ENCODE results near the gene CNDP2. TPM values are rescaled to one million over a fixed set of nuclear protein-coding genes. Genes with fewer than 3 reads are reported as not detected.

The CNDP2 gene
- total and polyA plus RNA-seq, 2 donors from 2014 or later: 499 to 740 TPM

DNA sequence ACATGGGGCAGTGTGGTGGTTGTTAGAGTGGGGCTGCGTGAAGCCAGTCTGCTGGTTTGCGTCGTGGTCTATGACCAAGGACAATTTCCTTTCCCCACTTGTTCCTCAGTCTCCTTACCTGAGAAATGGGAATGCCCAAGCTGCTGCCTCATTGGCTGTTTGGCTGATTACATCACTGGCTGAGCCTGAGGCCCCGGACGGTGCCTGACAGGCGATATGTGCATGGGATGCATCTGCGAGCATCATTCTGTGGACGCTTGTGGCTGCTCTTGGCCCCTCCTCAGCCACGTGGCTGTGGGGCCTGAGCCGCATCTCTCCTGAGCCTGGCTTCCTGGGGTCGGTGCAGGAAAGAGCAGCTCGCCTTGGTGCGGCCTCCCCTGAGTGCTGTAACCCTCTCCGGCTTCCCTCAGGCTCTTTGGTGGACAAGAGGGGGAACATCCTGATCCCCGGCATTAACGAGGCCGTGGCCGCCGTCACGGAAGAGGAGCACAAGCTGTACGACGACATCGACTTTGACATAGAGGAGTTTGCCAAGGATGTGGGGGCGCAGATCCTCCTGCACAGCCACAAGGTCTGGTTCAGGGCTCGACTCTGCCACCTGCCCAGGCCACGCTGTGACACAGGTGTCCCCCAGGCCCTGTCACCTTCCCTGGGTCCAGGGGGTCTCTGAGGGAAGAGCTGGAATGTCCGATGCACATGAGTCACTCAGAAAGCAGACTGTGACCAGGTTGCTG lies 17.2 kb downstream of the CNDP2 start:
- no peak overlapping the region for H3K9ac ChIP-seq (ENCODE audit: low read length in 3 of 3)
- TF ChIP-seq, protein P1, sequence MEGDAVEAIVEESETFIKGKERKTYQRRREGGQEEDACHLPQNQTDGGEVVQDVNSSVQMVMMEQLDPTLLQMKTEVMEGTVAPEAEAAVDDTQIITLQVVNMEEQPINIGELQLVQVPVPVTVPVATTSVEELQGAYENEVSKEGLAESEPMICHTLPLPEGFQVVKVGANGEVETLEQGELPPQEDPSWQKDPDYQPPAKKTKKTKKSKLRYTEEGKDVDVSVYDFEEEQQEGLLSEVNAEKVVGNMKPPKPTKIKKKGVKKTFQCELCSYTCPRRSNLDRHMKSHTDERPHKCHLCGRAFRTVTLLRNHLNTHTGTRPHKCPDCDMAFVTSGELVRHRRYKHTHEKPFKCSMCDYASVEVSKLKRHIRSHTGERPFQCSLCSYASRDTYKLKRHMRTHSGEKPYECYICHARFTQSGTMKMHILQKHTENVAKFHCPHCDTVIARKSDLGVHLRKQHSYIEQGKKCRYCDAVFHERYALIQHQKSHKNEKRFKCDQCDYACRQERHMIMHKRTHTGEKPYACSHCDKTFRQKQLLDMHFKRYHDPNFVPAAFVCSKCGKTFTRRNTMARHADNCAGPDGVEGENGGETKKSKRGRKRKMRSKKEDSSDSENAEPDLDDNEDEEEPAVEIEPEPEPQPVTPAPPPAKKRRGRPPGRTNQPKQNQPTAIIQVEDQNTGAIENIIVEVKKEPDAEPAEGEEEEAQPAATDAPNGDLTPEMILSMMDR (IDR thresholded peaks at IDR 0.05; ENCODE audit: borderline replicate concordance, extremely low read depth, insufficient read depth): no peak
- FAIRE-seq (no peak), DNase-seq (peak in 3 of 5 donors; percentile 8 to 61 (median 25))
- no peaks in the 10 kb centered on the region for H3K9me3 ChIP-seq (ENCODE audit: control insufficient read depth in 2 of 3, insufficient read depth in 1 of 3, low read length in 3 of 3)
- peaks cover 0 to 18% (median 0%) of the 10 kb centered on the region in 3 donors for H3K4me1 ChIP-seq (ENCODE audit: control insufficient read depth in 2 of 3, insufficient read depth in 2 of 3, low read depth in 1 of 3, low read length in 3 of 3)
- intact Hi-C loops (cut with DNase I): no loop called here
- H3K27ac ChIP-seq (ENCODE audit: low read depth in 2 of 2, low read length in 2 of 2): no peak overlapping the region
- no peak overlapping the region for H3K4me3 ChIP-seq (ENCODE audit: low read length in 3 of 3)
- H3K36me3 ChIP-seq (ENCODE audit: control insufficient read depth in 2 of 3, insufficient read depth in 3 of 3, low read length in 3 of 3): peaks cover 13 to 72% (median 40%) of the 10 kb centered on the region in 3 donors
- H3K27me3 ChIP-seq (ENCODE audit: control insufficient read depth, insufficient read depth, low read length): no peaks in the 10 kb centered on the region

DNA sequence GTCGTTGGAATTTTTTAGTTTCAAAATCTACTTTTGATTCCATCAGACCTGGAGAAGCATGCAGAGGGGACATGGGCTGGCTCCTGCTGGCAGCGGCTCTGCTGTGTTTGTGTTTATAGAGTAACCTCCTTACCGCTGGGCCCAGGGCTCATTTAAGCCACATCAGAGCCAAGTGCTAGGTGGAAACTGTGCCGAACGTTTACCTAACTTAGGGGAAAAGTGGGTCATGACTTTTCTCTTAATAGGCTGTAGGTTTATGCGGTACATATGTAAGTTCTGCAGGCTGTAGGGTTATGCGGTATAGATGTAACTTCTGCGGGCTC lies 17.7 kb downstream of the CNDP2 start:
- TF ChIP-seq, protein P1 (IDR thresholded peaks at IDR 0.05; ENCODE audit: borderline replicate concordance, extremely low read depth, insufficient read depth): no peak
- Histone ChIP-seq H3K27ac (ENCODE audit: low read depth in 2 of 2, low read length in 2 of 2) (no peak overlapping the region), H3K9ac (ENCODE audit: low read length in 3 of 3) (no peak overlapping the region), H3K4me3 (ENCODE audit: low read length in 3 of 3) (no peak overlapping the region), H3K9me3 (ENCODE audit: control insufficient read depth in 2 of 3, insufficient read depth in 1 of 3, low read length in 3 of 3) (no peaks in the 10 kb centered on the region), H3K4me1 (ENCODE audit: control insufficient read depth in 2 of 3, insufficient read depth in 2 of 3, low read depth in 1 of 3, low read length in 3 of 3) (peaks cover 0 to 18% (median 0%) of the 10 kb centered on the region in 3 donors), H3K36me3 (ENCODE audit: control insufficient read depth in 2 of 3, insufficient read depth in 3 of 3, low read length in 3 of 3) (peaks cover 13 to 72% (median 40%) of the 10 kb centered on the region in 3 donors), H3K27me3 (ENCODE audit: control insufficient read depth, insufficient read depth, low read length) (no peaks in the 10 kb centered on the region)
- FAIRE-seq (no peak), DNase-seq (no peak)
- intact Hi-C loops (cut with DNase I): no loop called here

DNA sequence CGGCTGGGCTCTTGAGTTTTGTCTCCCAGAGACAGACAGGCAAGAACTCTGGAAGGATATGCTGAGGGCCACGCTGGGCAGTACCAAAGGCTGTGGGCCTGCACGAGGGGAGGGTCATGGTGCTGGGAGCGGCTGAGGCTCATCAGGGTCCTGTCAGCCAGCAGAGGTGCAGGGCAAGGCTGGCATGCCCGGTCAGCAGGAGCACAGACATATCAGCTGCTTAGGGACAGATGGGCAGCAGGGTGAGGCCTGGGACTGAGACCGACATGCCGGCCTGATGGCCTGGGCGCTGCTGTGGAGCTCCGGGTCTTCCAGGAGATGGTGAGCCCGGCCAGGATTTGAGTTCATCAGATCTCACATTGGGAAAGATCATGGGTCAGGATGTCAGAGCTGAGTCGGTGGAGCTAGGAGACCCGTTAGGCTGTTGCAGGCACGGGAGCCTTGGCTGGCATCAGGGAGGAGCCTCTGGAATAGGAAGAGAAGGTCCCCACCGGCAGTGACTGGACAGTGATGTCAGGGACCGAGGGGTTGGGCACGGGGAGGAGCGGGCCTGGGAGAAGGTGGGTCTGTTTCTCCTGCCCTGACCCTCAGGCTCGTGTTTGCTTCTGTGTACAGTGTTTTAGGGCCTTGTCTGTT lies 18.8 kb downstream of the CNDP2 start:
- H3K27ac ChIP-seq (ENCODE audit: low read depth in 2 of 2, low read length in 2 of 2): no peak overlapping the region
- intact Hi-C loops (cut with DNase I): no loop called here
- no peaks in the 10 kb centered on the region for H3K9me3 ChIP-seq (ENCODE audit: control insufficient read depth in 2 of 3, insufficient read depth in 1 of 3, low read length in 3 of 3)
- no peak overlapping the region for H3K9ac ChIP-seq (ENCODE audit: low read length in 3 of 3)
- DNase-seq: peak in 3 of 5 donors; percentile 4 to 49 (median 21)
- H3K4me1 ChIP-seq (ENCODE audit: control insufficient read depth in 2 of 3, insufficient read depth in 2 of 3, low read depth in 1 of 3, low read length in 3 of 3): peaks cover 0 to 15% (median 0%) of the 10 kb centered on the region in 3 donors
- no peak for FAIRE-seq
- no peaks in the 10 kb centered on the region for H3K27me3 ChIP-seq (ENCODE audit: control insufficient read depth, insufficient read depth, low read length)
- H3K36me3 ChIP-seq (ENCODE audit: control insufficient read depth in 2 of 3, insufficient read depth in 3 of 3, low read length in 3 of 3): peaks cover 13 to 72% (median 44%) of the 10 kb centered on the region in 3 donors
- TF ChIP-seq, protein P1 (IDR thresholded peaks at IDR 0.05; ENCODE audit: borderline replicate concordance, extremely low read depth, insufficient read depth): no peak
- H3K4me3 ChIP-seq (ENCODE audit: low read length in 3 of 3): no peak overlapping the region

All from kidney (tissue), 14 donors.